ENCODE data around the gene EEF1A2. TPM values are rescaled to one million over a fixed set of nuclear protein-coding genes. Genes with fewer than 3 reads are reported as not detected.

The EEF1A2 gene
- total and polyA plus RNA-seq, 2 of the 4 experiments (the other 2 are of a cell fraction) = 1.3 to 4.6 TPM

- Histone ChIP-seq H3K4me2 (ENCODE audit: low read depth, low read length) (no peak overlapping the region), H4K8ac (ENCODE audit: low read depth in 2 of 2, low read length in 2 of 2) (no peak overlapping the region), H3K4ac (ENCODE audit: low read depth, low read length) (no peak overlapping the region), H2AFZ (replicated peaks; ENCODE audit: low read length, poor library complexity) (no peak overlapping the region), H2BK5ac (ENCODE audit: low read depth, low read length, poor library complexity, severe bottlenecking) (no peak overlapping the region), H3K4me3 (ENCODE audit: insufficient read depth, low read depth, low read length) (no peak overlapping the region), H4K20me1 (ENCODE audit: insufficient read depth, low read length) (no peaks in the 10 kb centered on the region; the same call in 1 of the 2 replicates), H3K23ac (ENCODE audit: low read depth, low read length) (no peak overlapping the region), H4K91ac (ENCODE audit: insufficient read depth, low read depth, low read length) (no peak overlapping the region), H3K14ac (replicated peaks; ENCODE audit: low read depth, low read length) (no peak overlapping the region), H3K9me1 (ENCODE audit: insufficient read depth, low read length) (no peaks in the 10 kb centered on the region), H3K18ac (ENCODE audit: low read depth, low read length) (no peak overlapping the region), H2BK120ac (ENCODE audit: low read depth, low read length) (no peak overlapping the region), H3K79me1 (ENCODE audit: low read depth in 1 of 2, low read length in 2 of 2) (no peaks in the 10 kb centered on the region), H2BK15ac (ENCODE audit: low read depth, low read length) (no peak overlapping the region), H3K36me3 (ENCODE audit: control insufficient read depth, insufficient read depth, low read length) (no peaks in the 10 kb centered on the region), H3K9ac (ENCODE audit: low read depth, low read length) (no peak overlapping the region), H2BK20ac (ENCODE audit: low read depth, low read length) (no peak overlapping the region), H2AK5ac (ENCODE audit: low read depth, low read length) (no peak overlapping the region), H4K5ac (ENCODE audit: low read depth, low read length) (no peak overlapping the region), H3K4me1 (ENCODE audit: control insufficient read depth, insufficient read depth, low read length) (no peaks in the 10 kb centered on the region), H2AK9ac (replicated peaks; ENCODE audit: low read depth, low read length, poor library complexity) (no peak overlapping the region), H3K56ac (ENCODE audit: extremely low read depth, insufficient read depth, low read length) (no peak overlapping the region), H3K9me3 (ENCODE audit: control insufficient read depth, insufficient read depth, low read length) (no peaks in the 10 kb centered on the region), H3K27me3 (ENCODE audit: control insufficient read depth, insufficient read depth, low read length) (peaks cover 45% of the 10 kb centered on the region), H3K27ac (ENCODE audit: insufficient read depth, low read length) (no peak overlapping the region)
- DNase-seq = no peak
- dilution Hi-C loops (cut with HindIII; ENCODE audit: low sequenced_read_pairs, unreplicated experiment) = no loop called here
- in situ Hi-C loops (cut with MboI; ENCODE audit: low sequenced_read_pairs) = no loop called here
- intact Hi-C loops (cut with micrococcal nuclease) = no loop called here
- no peak for ATAC-seq (ENCODE audit: low read depth)
- 45% methylated on average over 6 of the region's 18 CpGs; no CpG with 5 or more reads in 1 of the 2 experiments for WGBS, 2 experiments (ENCODE audit: extremely low coverage in 2 of 2, insufficient read length in 1 of 2)
- BruUV-seq (replicated peaks) = no TSS peak
- ChIA-PET CTCF (no interaction called here), POLR2A (ENCODE audit: unreplicated experiment) (no interaction called here)
- TF ChIP-seq POLR2A (IDR thresholded peaks at IDR 0.05; ENCODE audit: low read depth, low read length) = no peak
- no peak for TF ChIP-seq MXI1 (IDR thresholded peaks at IDR 0.05; ENCODE audit: borderline replicate concordance, low read depth, low read length)
- TF ChIP-seq SMC3 (IDR thresholded peaks at IDR 0.05; ENCODE audit: low read depth, low read length) = no peak
- no peak for TF ChIP-seq CEBPB (IDR thresholded peaks at IDR 0.05; ENCODE audit: low read depth, low read length)
Observed at GRCh38 chr20:63484651-63485403, 14.1 kb downstream of the EEF1A2 start.

Measured in IMR-90 (cell line).